HG03469 (cell line): ENCODE data around the gene TPSD1.
"Not testable (repeated sequence)": the region's sequence is repeated elsewhere in the genome, so short reads cannot be mapped to it uniquely, and the experiment has no call there.

Experiments used
- ATAC-seq: cut with Tn5 transposase; IDR thresholded peaks from one replicate; pipeline ENCODE4 v1.9.1; 2021; ENCODE audit warnings: mild to moderate bottlenecking, moderate library complexity, moderate number of reproducible peaks; ENCODE audit not compliant: unreplicated experiment

TPSD1 gene

GRCh38 chr16:1255276-1256122 lies at the start of gene TPSD1:
TSS of gene TPSD1 (plus strand) at chr16:1256069. CDS start at chr16:1256281, 212 bp downstream.
- not testable (repeated sequence) for ATAC-seq

- ATAC-seq, result no peak
Observed at GRCh38 chr16:1206326-1206725, 49.5 kb upstream of the TPSD1 start.

GRCh38 chr16:1206786-1207185 lies 49.1 kb upstream of the TPSD1 start:
- ATAC-seq, result no peak

- ATAC-seq, result no peak
Observed at GRCh38 chr16:1208239-1208830, 47.5 kb upstream of the TPSD1 start.

GRCh38 chr16:1209081-1209480 lies 46.8 kb upstream of the TPSD1 start:
- no peak for ATAC-seq

GRCh38 chr16:1210461-1210860 lies 45.4 kb upstream of the TPSD1 start:
- no peak for ATAC-seq

- no peak for ATAC-seq
Observed at GRCh38 chr16:1211451-1212268, 44.2 kb upstream of the TPSD1 start.

- no peak for ATAC-seq
Observed at GRCh38 chr16:1212616-1213194, 43.2 kb upstream of the TPSD1 start.

GRCh38 chr16:1213231-1213630 lies 42.6 kb upstream of the TPSD1 start:
- ATAC-seq, result no peak

GRCh38 chr16:1213796-1214372 lies 42.0 kb upstream of the TPSD1 start:
- no peak for ATAC-seq

GRCh38 chr16:1214719-1215118 lies 41.1 kb upstream of the TPSD1 start:
- ATAC-seq, result no peak

- ATAC-seq, result no peak
Observed at GRCh38 chr16:1215574-1216295, 40.1 kb upstream of the TPSD1 start.

- no peak for ATAC-seq
Observed at GRCh38 chr16:1216296-1216619, 39.6 kb upstream of the TPSD1 start.

- no peak for ATAC-seq
Observed at GRCh38 chr16:1216681-1217400, 39.0 kb upstream of the TPSD1 start.

- no peak for ATAC-seq
Observed at GRCh38 chr16:1217526-1217925, 38.3 kb upstream of the TPSD1 start.

- no peak for ATAC-seq
Observed at GRCh38 chr16:1218061-1218929, 37.6 kb upstream of the TPSD1 start.

- no peak for ATAC-seq
Observed at GRCh38 chr16:1218930-1219611, 36.8 kb upstream of the TPSD1 start.

GRCh38 chr16:1220098-1220728 lies 35.7 kb upstream of the TPSD1 start:
- no peak for ATAC-seq
